ENCODE results near the gene SLC22A1. TPM values are rescaled to one million over a fixed set of nuclear protein-coding genes. Genes with fewer than 3 reads are reported as not detected.

The SLC22A1 gene
- total and polyA plus RNA-seq, 2 of the 4 experiments (the other 2 are of a cell fraction) = 0.10 TPM; not detected in 1

DNA sequence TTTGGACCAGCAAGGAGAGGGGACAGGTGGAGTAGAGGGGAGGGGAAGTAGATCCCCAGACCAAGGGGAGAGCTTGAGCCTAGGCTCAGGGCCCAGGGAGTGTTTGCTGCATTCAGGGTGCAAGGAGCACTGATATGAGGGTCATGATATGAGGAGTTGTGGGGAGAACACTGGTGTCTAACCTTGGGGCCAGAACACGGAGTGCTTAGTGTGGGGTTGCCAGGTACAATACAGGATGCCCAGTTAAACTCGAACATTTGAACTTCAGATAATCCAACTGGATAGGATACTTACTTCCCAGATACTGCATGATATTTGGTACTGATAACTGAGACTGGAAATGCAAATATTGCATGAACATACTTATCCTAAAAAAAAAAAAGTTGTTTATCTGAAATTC, 2.4 kb downstream of the SLC22A1 start:
- no peak overlapping the region for H4K8ac ChIP-seq (ENCODE audit: low read depth in 2 of 2, low read length in 2 of 2)
- ChIA-PET CTCF (no interaction called here), POLR2A (ENCODE audit: unreplicated experiment) (no interaction called here)
- intact Hi-C loops (cut with micrococcal nuclease) (no loop called here), in situ Hi-C loops (cut with MboI; ENCODE audit: low sequenced_read_pairs) (no loop called here), dilution Hi-C loops (cut with HindIII; ENCODE audit: low sequenced_read_pairs, unreplicated experiment) (no loop called here)
- H3K27me3 ChIP-seq (ENCODE audit: control insufficient read depth, insufficient read depth, low read length) = no peaks in the 10 kb centered on the region
- no peak overlapping the region for H4K5ac ChIP-seq (ENCODE audit: low read depth, low read length)
- no peak overlapping the region for H3K4me2 ChIP-seq (ENCODE audit: low read depth, low read length)
- no peaks in the 10 kb centered on the region for H3K36me3 ChIP-seq (ENCODE audit: control insufficient read depth, insufficient read depth, low read length)
- H3K79me1 ChIP-seq (ENCODE audit: low read depth in 1 of 2, low read length in 2 of 2) = no peaks in the 10 kb centered on the region
- H2AK9ac ChIP-seq (replicated peaks; ENCODE audit: low read depth, low read length, poor library complexity) = no peak overlapping the region
- no peak overlapping the region for H2AFZ ChIP-seq (replicated peaks; ENCODE audit: low read length, poor library complexity)
- H2BK20ac ChIP-seq (ENCODE audit: low read depth, low read length) = no peak overlapping the region
- H3K14ac ChIP-seq (replicated peaks; ENCODE audit: low read depth, low read length) = no peak overlapping the region
- H3K4me3 ChIP-seq (ENCODE audit: insufficient read depth, low read depth, low read length) = no peak overlapping the region
- no peak overlapping the region for H3K23ac ChIP-seq (ENCODE audit: low read depth, low read length)
- BruUV-seq (replicated peaks) = no TSS peak
- H2BK120ac ChIP-seq (ENCODE audit: low read depth, low read length) = no peak overlapping the region
- WGBS, 2 experiments (ENCODE audit: extremely low coverage in 2 of 2, insufficient read length in 1 of 2) = no CpG with 5 or more reads among the region's 2 CpGs
- no peak overlapping the region for H2BK15ac ChIP-seq (ENCODE audit: low read depth, low read length)
- no peaks in the 10 kb centered on the region for H3K4me1 ChIP-seq (ENCODE audit: control insufficient read depth, insufficient read depth, low read length)
- H2AK5ac ChIP-seq (ENCODE audit: low read depth, low read length) = no peak overlapping the region
- H4K20me1 ChIP-seq (ENCODE audit: insufficient read depth, low read length) = no peaks in the 10 kb centered on the region
- no peak overlapping the region for H3K9ac ChIP-seq (ENCODE audit: low read depth, low read length)
- no peak for TF ChIP-seq MXI1 (IDR thresholded peaks at IDR 0.05; ENCODE audit: borderline replicate concordance, low read depth, low read length)
- no peak for TF ChIP-seq RCOR1 (IDR thresholded peaks at IDR 0.05; ENCODE audit: insufficient replicate concordance, low read length)
- no peak for TF ChIP-seq NFE2L2 (IDR thresholded peaks at IDR 0.05; ENCODE audit: low read depth, low read length)
- TF ChIP-seq CEBPB (IDR thresholded peaks at IDR 0.05; ENCODE audit: low read depth, low read length) = no peak
- no peak for TF ChIP-seq ELK1 (IDR thresholded peaks at IDR 0.05; ENCODE audit: borderline replicate concordance, low read depth, low read length)
- TF ChIP-seq FOS (IDR thresholded peaks at IDR 0.05; ENCODE audit: low read depth, low read length) = no peak
- TF ChIP-seq MAZ (IDR thresholded peaks at IDR 0.05; ENCODE audit: borderline replicate concordance, low read depth, low read length) = no peak
- TF ChIP-seq USF2 (IDR thresholded peaks at IDR 0.05; ENCODE audit: low read depth, low read length) = no peak
- TF ChIP-seq, protein P1, sequence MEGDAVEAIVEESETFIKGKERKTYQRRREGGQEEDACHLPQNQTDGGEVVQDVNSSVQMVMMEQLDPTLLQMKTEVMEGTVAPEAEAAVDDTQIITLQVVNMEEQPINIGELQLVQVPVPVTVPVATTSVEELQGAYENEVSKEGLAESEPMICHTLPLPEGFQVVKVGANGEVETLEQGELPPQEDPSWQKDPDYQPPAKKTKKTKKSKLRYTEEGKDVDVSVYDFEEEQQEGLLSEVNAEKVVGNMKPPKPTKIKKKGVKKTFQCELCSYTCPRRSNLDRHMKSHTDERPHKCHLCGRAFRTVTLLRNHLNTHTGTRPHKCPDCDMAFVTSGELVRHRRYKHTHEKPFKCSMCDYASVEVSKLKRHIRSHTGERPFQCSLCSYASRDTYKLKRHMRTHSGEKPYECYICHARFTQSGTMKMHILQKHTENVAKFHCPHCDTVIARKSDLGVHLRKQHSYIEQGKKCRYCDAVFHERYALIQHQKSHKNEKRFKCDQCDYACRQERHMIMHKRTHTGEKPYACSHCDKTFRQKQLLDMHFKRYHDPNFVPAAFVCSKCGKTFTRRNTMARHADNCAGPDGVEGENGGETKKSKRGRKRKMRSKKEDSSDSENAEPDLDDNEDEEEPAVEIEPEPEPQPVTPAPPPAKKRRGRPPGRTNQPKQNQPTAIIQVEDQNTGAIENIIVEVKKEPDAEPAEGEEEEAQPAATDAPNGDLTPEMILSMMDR (conservative IDR thresholded peaks at IDR 0.05; ENCODE audit: low read depth, low read length) = no peak
- TF ChIP-seq RFX5 (IDR thresholded peaks at IDR 0.05; ENCODE audit: low read depth, low read length) = no peak
- TF ChIP-seq RAD21 (IDR thresholded peaks at IDR 0.05; ENCODE audit: low read length) = no peak
- TF ChIP-seq SMC3 (IDR thresholded peaks at IDR 0.05; ENCODE audit: low read depth, low read length) = no peak
- no peaks in the 10 kb centered on the region; the same call in 1 of the 2 replicates for H3K9me1 ChIP-seq (ENCODE audit: insufficient read depth, low read length)
- H4K91ac ChIP-seq (ENCODE audit: insufficient read depth, low read depth, low read length) = no peak overlapping the region
- no peaks in the 10 kb centered on the region for H3K9me3 ChIP-seq (ENCODE audit: control insufficient read depth, insufficient read depth, low read length)
- no peak overlapping the region for H3K56ac ChIP-seq (ENCODE audit: extremely low read depth, insufficient read depth, low read length)
- no peak for ATAC-seq (ENCODE audit: low read depth)
- no peak overlapping the region for H2BK5ac ChIP-seq (ENCODE audit: low read depth, low read length, poor library complexity, severe bottlenecking)
- no peak overlapping the region for H3K4ac ChIP-seq (ENCODE audit: low read depth, low read length)
- H3K27ac ChIP-seq (ENCODE audit: insufficient read depth, low read length) = no peak overlapping the region
- no peak for DNase-seq
- H3K18ac ChIP-seq (ENCODE audit: low read depth, low read length) = no peak overlapping the region
